ENCODE results near the gene MED25.

DNA sequence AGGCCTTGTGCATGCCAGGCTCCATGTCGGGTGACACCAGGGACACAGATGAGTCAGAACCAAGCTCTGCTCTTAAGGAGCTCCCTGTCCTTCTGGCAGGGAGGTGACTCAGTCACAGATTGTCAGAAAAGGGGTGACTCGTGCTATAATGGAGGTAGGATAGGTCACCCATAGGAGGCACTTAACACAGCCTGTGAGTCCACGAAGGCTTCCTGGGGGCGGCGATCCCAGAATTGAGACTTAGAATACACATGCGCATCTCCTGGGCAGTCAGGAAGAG lies 24.6 kb upstream of the MED25 start:
- TF ChIP-seq HDGF (IDR thresholded peaks at IDR 0.05; ENCODE audit: borderline replicate concordance) (no peak), ARNT (IDR thresholded peaks at IDR 0.05) (no peak), TARDBP (IDR thresholded peaks at IDR 0.05) (no peak), LEF1 (IDR thresholded peaks at IDR 0.05; ENCODE audit: borderline replicate concordance) (no peak), FOXM1 (IDR thresholded peaks at IDR 0.05; ENCODE audit: borderline replicate concordance) (no peak), FOXK2 (IDR thresholded peaks at IDR 0.05) (no peak), BHLHE40 (IDR thresholded peaks at IDR 0.05; ENCODE audit: borderline replicate concordance) (no peak), SP1 (IDR thresholded peaks at IDR 0.05) (no peak), SUZ12 (IDR thresholded peaks at IDR 0.05) (no peak), ELF4 (IDR thresholded peaks at IDR 0.05) (no peak), FOXA1 (IDR thresholded peaks at IDR 0.05) (no peak), CTBP1 (IDR thresholded peaks at IDR 0.05; ENCODE audit: borderline replicate concordance) (no peak)
- TF ChIP-seq, protein P1, sequence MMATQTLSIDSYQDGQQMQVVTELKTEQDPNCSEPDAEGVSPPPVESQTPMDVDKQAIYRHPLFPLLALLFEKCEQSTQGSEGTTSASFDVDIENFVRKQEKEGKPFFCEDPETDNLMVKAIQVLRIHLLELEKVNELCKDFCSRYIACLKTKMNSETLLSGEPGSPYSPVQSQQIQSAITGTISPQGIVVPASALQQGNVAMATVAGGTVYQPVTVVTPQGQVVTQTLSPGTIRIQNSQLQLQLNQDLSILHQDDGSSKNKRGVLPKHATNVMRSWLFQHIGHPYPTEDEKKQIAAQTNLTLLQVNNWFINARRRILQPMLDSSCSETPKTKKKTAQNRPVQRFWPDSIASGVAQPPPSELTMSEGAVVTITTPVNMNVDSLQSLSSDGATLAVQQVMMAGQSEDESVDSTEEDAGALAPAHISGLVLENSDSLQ (IDR thresholded peaks at IDR 0.05) = no peak
